Osteoblast (primary cell): ENCODE data around the gene GNPTAB. TPM values are rescaled to one million over a fixed set of nuclear protein-coding genes. Genes with fewer than 3 reads are reported as not detected.

Source experiments
- DNase-seq: peaks from one replicate; pipeline ENCODE4 v3.0.0; 2011; ENCODE audit warnings: low spot score, mixed read lengths; ENCODE audit not compliant: insufficient read length; ENCODE audit errors: missing footprints
- H2AFZ ChIP-seq: 2 replicates; pipeline ENCODE4 v1.6.0; 2011; ENCODE audit warnings: mild to moderate bottlenecking, low read length
- H3K27ac ChIP-seq: 2 replicates; pipeline ENCODE4 v1.5.1; 2011; ENCODE audit warnings: mild to moderate bottlenecking, low read depth, low read length, moderate library complexity
- H3K27me3 ChIP-seq: 2 replicates; pipeline ENCODE4 v1.6.0; 2012; ENCODE audit warnings: mild to moderate bottlenecking, control low read depth, inconsistent platforms, low read length, moderate library complexity; ENCODE audit not compliant: insufficient read depth
- H3K36me3 ChIP-seq: 2 replicates; pipeline ENCODE4 v1.5.1; 2011; ENCODE audit warnings: mild to moderate bottlenecking, low read length, control low read depth, moderate library complexity; ENCODE audit not compliant: insufficient read depth
- H3K4me1 ChIP-seq: 2 replicates; pipeline ENCODE4 v1.5.1; 2011; ENCODE audit warnings: mild to moderate bottlenecking, low read length, control low read depth, moderate library complexity; ENCODE audit not compliant: insufficient read depth
- H3K4me2 ChIP-seq: 2 replicates; pipeline ENCODE4 v1.6.0; 2011; ENCODE audit warnings: mild to moderate bottlenecking, low read length; ENCODE audit not compliant: insufficient read depth
- H3K4me3 ChIP-seq: fragments of 200-600 bp; sonication (generic); 3 replicates; pipeline ENCODE4 v1.5.1; 2012; ENCODE audit warnings: mild to moderate bottlenecking, low read length, inconsistent platforms; ENCODE audit not compliant: insufficient read depth
- H3K79me2 ChIP-seq: 2 replicates; pipeline ENCODE4 v1.6.0; 2012; ENCODE audit warnings: mild to moderate bottlenecking, low read length, control low read depth, inconsistent platforms; ENCODE audit not compliant: insufficient read depth
- H3K9me3 ChIP-seq: 2 replicates; pipeline ENCODE4 v1.5.1; 2011; ENCODE audit warnings: low read depth, low read length, control low read depth
- H4K20me1 ChIP-seq: 2 replicates; pipeline ENCODE4 v1.6.0; 2012; ENCODE audit warnings: mild to moderate bottlenecking, low read length, control low read depth; ENCODE audit not compliant: insufficient read depth
- CTCF ChIP-seq: IDR thresholded peaks from 2 replicates; pipeline ENCODE4 v1.5.1; 2011; ENCODE audit warnings: mild to moderate bottlenecking, low read depth, low read length, moderate library complexity; ENCODE audit errors: extremely low read depth
- total RNA-seq: library from RNA; depleted of rRNA; stranded (reverse); fragments of >200 nt; gene quantifications from 2 replicates; pipeline ENCODE4 v1.2.3, GENCODE V29; 2012

The GNPTAB gene
- total RNA-seq, 1 donor: 93.0 TPM

DNA sequence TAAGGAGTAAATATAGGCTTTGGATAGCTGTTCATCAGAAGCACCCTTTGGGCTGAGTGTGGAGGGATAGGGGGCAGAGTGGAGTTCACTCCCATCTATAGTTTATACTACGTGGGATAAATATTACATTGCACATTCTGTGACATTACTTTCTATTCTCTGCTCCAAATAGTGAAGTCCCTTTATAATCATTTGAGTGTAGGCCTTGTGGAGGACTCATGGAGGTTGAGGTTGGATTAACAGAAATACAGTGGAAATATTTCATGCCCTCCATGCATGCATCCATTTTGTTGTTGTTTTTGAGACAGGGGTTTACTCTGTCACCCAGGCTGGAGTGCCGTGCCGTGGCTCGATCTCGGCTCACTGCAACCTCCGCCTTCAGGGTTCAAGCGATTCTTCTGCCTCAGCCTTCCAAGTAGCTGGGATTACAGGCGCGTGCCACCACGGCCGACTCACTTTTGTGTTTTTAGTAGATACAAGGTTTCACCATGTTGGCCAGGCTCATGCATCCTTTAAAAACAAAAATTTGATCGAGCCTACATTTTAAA, 131.9 kb downstream of the GNPTAB start:
- H3K27ac ChIP-seq: no peak overlapping the region
- H3K36me3 ChIP-seq: no peaks in the 10 kb centered on the region
- peak; percentile 29 for TF ChIP-seq CTCF
- peaks cover 6% of the 10 kb centered on the region for H3K4me1 ChIP-seq
- peak overlapping the region; percentile 83 for H3K4me3 ChIP-seq
- H4K20me1 ChIP-seq: no peaks in the 10 kb centered on the region
- H3K4me2 ChIP-seq: peak overlapping the region; percentile 74
- no peaks in the 10 kb centered on the region for H3K27me3 ChIP-seq
- H3K79me2 ChIP-seq: peaks cover 61% of the 10 kb centered on the region
- no peaks in the 10 kb centered on the region for H3K9me3 ChIP-seq
- peak overlapping the region; percentile 91 for H2AFZ ChIP-seq
- DNase-seq: peak; percentile 87

DNA sequence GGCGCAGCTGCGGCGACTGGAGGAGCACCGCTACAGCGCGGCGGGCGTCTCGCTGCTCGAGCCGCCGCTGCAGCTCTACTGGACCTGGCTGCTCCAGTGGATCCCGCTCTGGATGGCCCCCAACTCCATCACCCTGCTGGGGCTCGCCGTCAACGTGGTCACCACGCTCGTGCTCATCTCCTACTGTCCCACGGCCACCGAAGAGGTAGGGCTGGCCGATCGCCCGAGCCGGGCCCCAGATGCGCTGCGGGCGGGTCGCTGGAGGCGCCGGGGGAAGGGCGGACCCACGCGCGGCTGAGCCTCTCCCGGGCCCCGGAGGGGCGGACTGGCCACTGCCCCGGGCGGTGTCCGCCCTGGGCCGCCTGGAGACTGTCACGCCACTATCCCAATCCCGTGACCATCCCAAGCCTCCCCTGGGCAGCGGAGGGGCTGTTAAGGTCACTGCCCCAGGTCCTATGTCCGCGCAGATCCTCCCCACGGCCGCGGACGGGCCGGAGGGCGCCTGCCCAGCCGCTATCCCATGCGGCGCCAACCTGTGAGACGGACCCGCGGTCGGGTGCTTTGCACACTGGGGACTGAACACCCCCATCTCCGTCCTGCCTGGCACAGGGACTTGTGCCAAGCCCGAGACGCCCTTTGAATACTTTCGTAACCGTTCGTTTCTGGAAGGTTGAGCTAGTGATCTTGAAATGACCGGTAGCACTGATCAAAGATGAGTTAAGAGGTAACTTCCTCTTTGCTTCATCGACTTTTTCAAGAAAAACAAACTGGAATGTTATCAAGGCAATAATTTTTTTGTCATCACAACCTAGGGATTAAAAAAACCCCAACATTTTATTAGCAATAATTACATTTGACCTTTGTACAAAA, 132.6 kb downstream of the GNPTAB start:
- H3K79me2 ChIP-seq: peaks cover 54% of the 10 kb centered on the region
- TF ChIP-seq CTCF: no peak

DNA sequence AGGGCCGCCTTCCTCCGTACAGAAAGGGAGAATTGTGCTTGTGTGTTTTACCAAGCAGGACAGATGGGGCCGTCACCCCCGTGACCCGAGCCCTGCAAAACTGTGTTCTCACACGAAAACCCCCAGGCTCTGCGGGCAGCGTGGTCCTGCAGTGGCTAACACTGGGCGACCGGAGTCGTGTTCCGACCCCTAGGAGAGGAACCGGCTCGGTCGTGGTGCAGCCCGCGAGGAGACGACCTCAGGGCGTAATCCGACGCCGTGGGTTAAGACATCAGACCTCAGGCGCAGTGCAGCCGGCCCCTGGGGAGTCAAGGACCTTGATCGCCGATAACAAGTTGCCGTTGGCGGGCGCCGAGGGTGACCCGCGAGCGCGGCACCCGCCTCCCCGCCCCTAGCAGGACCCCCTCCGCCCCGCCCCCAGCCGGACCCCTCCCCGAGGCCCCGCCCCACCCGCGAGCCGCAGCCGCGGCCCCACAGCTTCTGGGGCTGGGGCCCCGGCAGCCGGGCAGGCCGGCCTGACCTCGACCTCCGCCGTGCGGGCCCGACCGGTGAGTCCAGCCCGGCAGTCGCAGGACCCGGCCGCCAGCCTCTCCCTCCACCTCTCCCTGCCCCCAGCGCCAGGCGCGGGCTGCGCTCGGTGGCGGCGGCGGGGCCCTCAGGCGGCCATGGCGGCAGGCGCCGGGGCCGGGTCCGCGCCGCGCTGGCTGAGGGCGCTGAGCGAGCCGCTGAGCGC, 133.4 kb downstream of the GNPTAB start, which contains the start of gene CHPT1:
TSS of gene CHPT1 (plus strand) at position 444 of the 733 bp plus-strand sequence. CDS start at position 666, 222 bp downstream.
- Histone ChIP-seq H3K27ac (peak within 1 kb of the TSS; percentile 51), H3K4me1 (peaks cover 6% of the 10 kb centered on the region), H3K4me2 (peak within 1 kb of the TSS; percentile 94), H3K9me3 (no peaks in the 10 kb centered on the region), H3K4me3 (peak within 1 kb of the TSS; percentile 83), H2AFZ (peak within 1 kb of the TSS; percentile 96), H3K36me3 (no peaks in the 10 kb centered on the region), H3K27me3 (no peaks in the 10 kb centered on the region), H4K20me1 (no peaks in the 10 kb centered on the region), H3K79me2 (peaks cover 48% of the 10 kb centered on the region)
- no peak for TF ChIP-seq CTCF
- DNase-seq: peak; percentile 93

More for the DNA sequence above, 132.6 kb downstream of the GNPTAB start:
- H3K27ac ChIP-seq: peak overlapping the region; percentile 51
- no peaks in the 10 kb centered on the region for H3K9me3 ChIP-seq
- no peaks in the 10 kb centered on the region for H4K20me1 ChIP-seq
- no peaks in the 10 kb centered on the region for H3K27me3 ChIP-seq
- DNase-seq: peak; percentile 92
- H3K4me2 ChIP-seq: peak overlapping the region; percentile 74
- peak overlapping the region; percentile 91 for H2AFZ ChIP-seq
- no peaks in the 10 kb centered on the region for H3K36me3 ChIP-seq
- peak overlapping the region; percentile 83 for H3K4me3 ChIP-seq
- peaks cover 6% of the 10 kb centered on the region for H3K4me1 ChIP-seq
